ENCODE data around the gene OLIG3.

OLIG3 gene

GRCh38 chr6:137494281-137494987, at the start of gene OLIG3:
Gene OLIG3 (minus strand): TSS chr6:137494394. CDS start chr6:137494170, 224 bp downstream.
- FAIRE-seq, result no peak

DNA sequence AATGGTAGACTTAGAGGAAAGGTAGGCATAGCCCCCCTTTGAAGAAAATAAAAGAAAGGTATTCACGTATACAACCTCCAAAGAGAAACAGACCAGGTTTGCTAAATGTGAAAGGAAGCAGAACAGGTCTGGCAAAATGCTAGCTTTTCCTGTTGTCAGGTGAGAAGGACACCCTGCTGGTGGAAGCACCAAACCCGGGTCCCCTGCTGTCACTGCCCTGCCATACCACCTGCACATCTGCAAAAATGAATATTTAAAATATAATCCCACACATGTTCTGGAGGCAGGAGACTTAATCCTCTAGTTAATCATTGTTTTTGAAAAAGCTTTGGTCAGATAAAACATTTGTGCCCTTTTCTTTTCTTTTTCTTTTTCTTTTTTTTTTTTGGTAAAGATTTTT, 48.9 kb upstream of the OLIG3 start:
- FAIRE-seq, result no peak

GRCh38 chr6:137542713-137543112, 48.5 kb upstream of the OLIG3 start:
- FAIRE-seq, result no peak

GRCh38 chr6:137541534-137542063, 47.4 kb upstream of the OLIG3 start:
- FAIRE-seq, result no peak

GRCh38 chr6:137536104-137536773, 42.0 kb upstream of the OLIG3 start:
- FAIRE-seq, result no peak

DNA sequence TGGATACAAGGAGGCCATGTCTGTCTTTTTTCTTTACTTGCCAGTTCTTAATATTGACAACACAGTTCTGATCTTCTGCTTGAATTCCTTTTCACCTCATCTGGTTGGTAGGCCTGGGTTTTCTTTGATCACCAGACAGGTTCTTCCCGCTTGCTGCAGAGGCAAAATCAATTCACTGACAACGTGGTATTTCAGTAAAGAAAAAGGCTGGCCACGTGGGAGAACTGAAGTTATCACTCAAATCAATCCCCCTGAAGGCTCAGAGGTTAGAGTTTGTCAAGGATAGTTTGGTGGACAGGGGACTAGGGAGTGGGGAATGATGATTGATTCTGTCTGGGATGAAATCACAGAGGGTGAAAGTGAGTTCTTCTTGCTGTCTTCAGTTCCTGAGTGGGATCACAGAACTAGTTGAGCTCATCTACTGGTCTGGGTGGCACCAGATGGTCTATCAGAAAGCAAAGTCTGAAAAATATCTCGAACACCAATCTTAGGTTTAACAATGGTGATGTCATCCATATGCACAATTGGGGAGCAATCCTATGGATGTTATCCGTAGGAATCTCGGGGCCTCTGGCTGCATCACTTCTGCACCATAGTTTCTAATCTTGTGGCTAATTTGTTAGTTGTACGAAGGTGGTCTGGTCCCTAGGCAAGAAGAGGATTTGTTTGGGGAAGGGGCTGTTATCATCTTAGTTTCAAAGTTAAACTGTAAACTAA, 37.3 kb upstream of the OLIG3 start:
- FAIRE-seq, result no peak

DNA sequence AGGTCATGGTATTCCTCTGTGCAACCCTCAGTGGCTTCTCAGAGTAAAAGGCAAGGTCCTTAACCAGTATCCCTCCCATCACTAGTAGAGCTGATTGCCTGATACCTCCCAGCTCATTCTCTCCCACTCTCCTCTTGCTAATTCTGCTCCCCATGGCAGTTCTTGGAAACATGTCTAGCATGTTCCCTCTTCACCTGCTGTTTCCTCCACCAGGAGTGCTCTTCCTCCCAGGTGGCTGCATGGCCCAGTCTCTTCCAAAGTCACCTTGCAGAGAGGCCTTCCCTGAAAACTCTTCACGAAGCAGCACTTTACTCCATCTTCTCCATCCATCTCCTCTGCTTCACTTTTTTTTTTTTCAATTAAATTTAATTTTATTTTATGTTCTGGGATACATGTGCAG, 36.2 kb upstream of the OLIG3 start:
- FAIRE-seq, result no peak

DNA sequence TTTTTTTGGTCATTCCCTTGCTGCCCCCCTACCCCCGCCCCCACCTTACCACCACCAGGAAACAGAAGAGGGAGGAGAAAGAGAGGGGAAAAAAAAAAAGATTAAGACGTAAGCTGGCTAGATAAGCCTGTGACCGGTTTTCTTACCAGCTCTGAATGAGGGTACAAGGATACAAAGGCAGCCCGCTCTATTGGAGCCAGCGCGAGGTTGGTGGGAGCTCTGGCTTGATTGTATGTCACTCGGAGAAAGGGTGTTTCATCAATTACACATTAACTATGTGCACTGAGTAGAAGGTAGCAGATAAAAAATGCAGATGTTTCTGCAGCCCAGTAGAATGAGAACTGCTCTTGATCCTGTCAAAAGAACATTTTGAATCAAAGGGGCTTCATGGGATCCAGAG, 28.6 kb upstream of the OLIG3 start:
- no peak for FAIRE-seq

GRCh38 chr6:137522198-137522798, 28.1 kb upstream of the OLIG3 start:
- no peak for FAIRE-seq

GRCh38 chr6:137520520-137520919, 26.3 kb upstream of the OLIG3 start:
- no peak for FAIRE-seq

GRCh38 chr6:137519629-137520176, 25.5 kb upstream of the OLIG3 start:
- no peak for FAIRE-seq

- FAIRE-seq, result no peak
Measured at GRCh38 chr6:137518386-137518983, 24.3 kb upstream of the OLIG3 start.

DNA sequence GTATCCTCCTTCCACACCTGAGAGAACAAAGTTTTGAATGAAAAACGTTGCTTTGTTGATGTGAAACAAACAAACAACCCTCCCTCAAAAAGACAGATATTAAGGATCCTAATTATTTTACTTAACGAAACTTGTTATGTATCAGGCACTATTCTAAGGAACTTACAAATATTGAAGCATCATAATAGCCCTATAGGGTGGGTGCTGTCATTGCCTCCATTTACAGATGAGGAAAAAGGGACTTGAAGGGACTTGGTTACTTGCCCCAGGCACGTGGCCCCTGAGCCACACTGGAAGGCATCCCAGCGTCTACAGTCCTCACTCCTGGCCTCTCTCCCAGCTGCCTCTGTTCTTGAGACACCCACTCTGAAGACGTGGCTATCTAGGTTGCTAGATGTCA, 20.2 kb upstream of the OLIG3 start:
- FAIRE-seq, result no peak

- FAIRE-seq, result no peak
Measured at GRCh38 chr6:137512757-137513605, 18.8 kb upstream of the OLIG3 start.

DNA sequence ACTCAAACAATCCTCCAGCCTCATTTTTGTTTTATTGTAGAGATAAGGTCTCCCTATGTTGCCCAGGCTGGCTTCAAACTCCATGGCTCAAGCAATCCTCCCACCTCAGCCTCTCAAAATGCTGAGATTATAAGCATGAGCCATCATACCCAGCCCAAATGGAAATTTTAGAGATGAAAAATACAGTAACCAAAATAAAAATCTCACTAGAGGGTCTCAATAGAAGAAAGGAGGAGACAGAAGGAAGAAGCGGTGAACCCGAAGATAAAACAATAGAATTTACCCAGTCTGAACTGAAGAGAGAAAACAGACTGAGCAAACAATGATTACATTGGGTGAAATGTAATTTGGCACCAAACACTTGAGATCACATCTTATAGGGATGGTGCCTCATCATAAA, 16.7 kb upstream of the OLIG3 start:
- no peak for FAIRE-seq

DNA sequence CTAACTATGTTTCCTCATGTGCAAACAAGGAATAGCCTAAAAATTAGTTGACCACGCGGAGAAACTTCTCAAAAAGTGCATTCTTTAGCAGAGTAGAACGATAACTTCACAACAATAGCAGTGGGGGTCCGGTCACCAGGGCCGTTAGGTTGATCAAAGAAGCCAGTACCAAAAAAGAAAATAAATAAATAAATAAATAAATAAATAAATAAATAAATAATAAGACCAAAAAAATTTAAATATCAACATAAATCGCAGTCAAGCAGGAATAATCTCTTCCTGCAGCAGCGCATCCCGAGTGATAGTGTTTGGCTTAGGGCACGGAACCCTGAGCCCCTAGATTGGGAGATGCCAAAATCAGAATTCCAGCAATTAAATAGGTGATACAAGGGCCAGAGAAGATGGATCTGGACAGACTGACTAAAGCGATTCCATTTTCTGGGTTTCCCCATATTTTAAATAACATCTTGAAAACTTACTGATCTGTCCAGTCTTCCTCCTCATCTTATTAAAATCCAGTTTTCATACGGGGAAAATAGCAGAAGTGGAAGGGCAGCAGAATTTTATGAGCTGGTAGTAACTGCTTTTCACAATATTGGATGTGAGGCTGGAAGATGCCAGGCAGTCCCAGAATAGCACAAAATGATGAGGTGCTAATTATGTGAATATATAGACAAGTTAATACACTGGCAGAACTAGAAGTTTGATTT, 4.4 kb upstream of the OLIG3 start:
- no peak for FAIRE-seq

DNA sequence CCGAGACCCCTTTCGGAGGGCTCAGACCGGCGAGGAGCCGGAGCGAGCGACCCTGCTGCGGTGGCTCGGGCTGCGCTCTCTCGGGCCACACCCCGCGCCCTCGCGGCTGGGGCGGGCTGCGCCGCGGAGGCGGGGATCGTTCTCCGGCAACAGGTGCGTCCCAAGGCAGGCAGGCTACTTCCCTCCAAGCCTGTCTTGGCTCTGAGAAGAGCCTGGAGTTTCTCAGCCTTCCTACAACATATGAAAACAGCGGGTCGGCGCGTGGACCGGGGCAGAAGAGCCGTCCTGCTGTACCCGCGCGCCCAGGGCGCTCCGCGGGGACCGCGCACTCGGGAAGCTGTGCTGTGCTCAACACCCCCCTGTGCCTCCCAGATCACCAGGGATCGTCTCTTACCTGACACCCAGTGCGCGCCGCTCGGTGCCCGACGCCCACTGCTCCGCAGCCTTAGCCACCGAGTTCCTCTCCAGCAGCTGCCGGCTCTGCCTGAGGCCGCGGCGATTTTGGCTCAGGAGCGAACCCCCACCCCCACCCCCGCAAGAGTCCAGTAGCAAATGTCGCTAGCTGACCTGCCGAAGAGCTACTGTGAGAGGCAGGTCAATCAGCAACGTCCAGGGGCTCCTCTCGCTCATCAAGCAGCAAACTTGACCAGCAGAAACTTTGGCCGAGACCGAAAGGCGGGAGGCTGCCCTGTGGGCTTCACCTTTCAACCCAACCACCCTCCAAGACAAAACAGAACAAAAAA, 3.7 kb upstream of the OLIG3 start:
- FAIRE-seq, result no peak

GRCh38 chr6:137496909-137497720, 2.9 kb upstream of the OLIG3 start:
- FAIRE-seq, result no peak

DNA sequence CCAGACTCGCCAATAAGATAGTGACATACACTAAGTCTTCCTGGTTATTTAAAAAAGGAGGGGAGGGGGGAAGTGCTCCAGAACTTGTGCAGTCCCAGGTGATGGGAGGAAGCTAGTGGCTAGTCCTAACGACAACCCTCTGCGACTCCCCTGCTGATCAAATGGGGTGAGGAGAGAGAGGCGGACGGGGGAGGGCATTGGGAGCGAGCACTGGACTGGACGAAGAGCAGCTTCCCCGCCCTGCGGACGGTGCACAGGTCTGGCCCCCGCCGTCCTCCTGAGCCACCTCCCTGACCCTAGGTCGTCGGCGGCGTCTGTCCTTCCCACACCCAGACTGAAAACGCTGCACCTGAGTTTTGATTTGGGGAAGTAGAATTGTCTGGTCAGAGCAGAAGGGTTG, 2.2 kb upstream of the OLIG3 start:
- no peak for FAIRE-seq

Data from TTC549 (cell line).